ENCODE measurements around the gene TTC29. TPM values are rescaled to one million over a fixed set of nuclear protein-coding genes. Genes with fewer than 3 reads are reported as not detected.

TTC29 gene
- total RNA-seq, 1 donor, result under 0.01 TPM

DNA sequence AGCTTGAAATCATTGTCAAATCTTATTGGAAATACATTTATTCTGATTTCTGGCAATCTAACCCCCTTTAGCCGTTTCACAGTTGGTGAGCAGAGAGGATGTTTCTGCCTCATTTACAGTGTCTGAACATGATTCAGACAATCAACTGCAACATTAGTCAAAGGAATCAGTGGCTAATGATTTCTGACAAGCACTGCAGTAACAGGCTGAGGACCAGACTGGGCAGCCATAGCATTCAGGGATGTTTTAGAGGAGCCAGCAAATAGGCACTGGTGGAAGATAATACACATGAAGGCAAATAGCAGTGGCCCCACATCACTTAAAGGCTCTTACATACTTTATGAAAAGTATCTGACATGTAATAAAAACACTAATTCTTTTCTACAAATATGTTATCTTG is 102.8 kb downstream of the TTC29 start:
- H3K27me3 ChIP-seq (ENCODE audit: insufficient read depth, low read length), result no peaks in the 10 kb centered on the region
- H3K79me2 ChIP-seq (ENCODE audit: insufficient read depth, low read length), result no peaks in the 10 kb centered on the region
- no peak overlapping the region for H3K4me3 ChIP-seq (ENCODE audit: insufficient read depth, low read length)
- no peaks in the 10 kb centered on the region for H3K36me3 ChIP-seq (ENCODE audit: insufficient read depth, low read length)
- no peak overlapping the region for H3K4me2 ChIP-seq (ENCODE audit: insufficient read depth, low read length)
- DNase-seq (ENCODE audit: insufficient read length, low spot score, missing footprints), result no peak
- no peak overlapping the region for H2AFZ ChIP-seq (ENCODE audit: low read length)
- TF ChIP-seq, protein P1, sequence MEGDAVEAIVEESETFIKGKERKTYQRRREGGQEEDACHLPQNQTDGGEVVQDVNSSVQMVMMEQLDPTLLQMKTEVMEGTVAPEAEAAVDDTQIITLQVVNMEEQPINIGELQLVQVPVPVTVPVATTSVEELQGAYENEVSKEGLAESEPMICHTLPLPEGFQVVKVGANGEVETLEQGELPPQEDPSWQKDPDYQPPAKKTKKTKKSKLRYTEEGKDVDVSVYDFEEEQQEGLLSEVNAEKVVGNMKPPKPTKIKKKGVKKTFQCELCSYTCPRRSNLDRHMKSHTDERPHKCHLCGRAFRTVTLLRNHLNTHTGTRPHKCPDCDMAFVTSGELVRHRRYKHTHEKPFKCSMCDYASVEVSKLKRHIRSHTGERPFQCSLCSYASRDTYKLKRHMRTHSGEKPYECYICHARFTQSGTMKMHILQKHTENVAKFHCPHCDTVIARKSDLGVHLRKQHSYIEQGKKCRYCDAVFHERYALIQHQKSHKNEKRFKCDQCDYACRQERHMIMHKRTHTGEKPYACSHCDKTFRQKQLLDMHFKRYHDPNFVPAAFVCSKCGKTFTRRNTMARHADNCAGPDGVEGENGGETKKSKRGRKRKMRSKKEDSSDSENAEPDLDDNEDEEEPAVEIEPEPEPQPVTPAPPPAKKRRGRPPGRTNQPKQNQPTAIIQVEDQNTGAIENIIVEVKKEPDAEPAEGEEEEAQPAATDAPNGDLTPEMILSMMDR (IDR thresholded peaks at IDR 0.05; ENCODE audit: extremely low read depth, low read depth, low read length), result no peak
- H3K4me1 ChIP-seq (ENCODE audit: insufficient read depth, low read length), result no peaks in the 10 kb centered on the region
- no peaks in the 10 kb centered on the region for H4K20me1 ChIP-seq (ENCODE audit: insufficient read depth, low read length)
- H3K27ac ChIP-seq (ENCODE audit: low read depth, low read length), result no peak overlapping the region
- no peaks in the 10 kb centered on the region for H3K9me3 ChIP-seq (ENCODE audit: low read depth, low read length)

DNA sequence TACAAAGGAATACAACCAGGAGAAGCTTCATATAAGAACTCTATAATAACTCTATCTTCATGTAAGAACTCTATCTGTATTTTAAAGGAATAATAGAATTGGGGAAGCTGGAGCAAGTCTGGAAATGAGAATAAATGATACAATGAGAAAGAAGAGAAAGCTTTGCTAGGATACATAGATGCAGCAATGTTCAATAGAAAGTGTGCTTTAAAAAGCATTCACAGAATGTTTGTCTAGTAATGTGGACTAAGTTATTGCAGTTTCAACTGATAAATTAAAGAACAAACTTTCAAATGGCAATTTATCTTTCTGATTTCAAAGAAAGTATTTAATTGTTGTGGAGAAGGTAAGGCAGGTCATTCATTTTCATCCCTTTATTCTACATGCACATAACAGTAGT is 104.9 kb downstream of the TTC29 start:
- H3K4me3 ChIP-seq (ENCODE audit: insufficient read depth, low read length), result no peak overlapping the region
- no peaks in the 10 kb centered on the region for H3K36me3 ChIP-seq (ENCODE audit: insufficient read depth, low read length)
- no peak overlapping the region for H3K27ac ChIP-seq (ENCODE audit: low read depth, low read length)
- no peak for DNase-seq (ENCODE audit: insufficient read length, low spot score, missing footprints)
- H2AFZ ChIP-seq (ENCODE audit: low read length), result no peak overlapping the region
- H4K20me1 ChIP-seq (ENCODE audit: insufficient read depth, low read length), result no peaks in the 10 kb centered on the region
- TF ChIP-seq, protein P1 (IDR thresholded peaks at IDR 0.05; ENCODE audit: extremely low read depth, low read depth, low read length), result no peak
- no peaks in the 10 kb centered on the region for H3K9me3 ChIP-seq (ENCODE audit: low read depth, low read length)
- H3K4me2 ChIP-seq (ENCODE audit: insufficient read depth, low read length), result no peak overlapping the region
- no peaks in the 10 kb centered on the region for H3K4me1 ChIP-seq (ENCODE audit: insufficient read depth, low read length)
- H3K79me2 ChIP-seq (ENCODE audit: insufficient read depth, low read length), result no peaks in the 10 kb centered on the region
- H3K27me3 ChIP-seq (ENCODE audit: insufficient read depth, low read length), result no peaks in the 10 kb centered on the region

DNA sequence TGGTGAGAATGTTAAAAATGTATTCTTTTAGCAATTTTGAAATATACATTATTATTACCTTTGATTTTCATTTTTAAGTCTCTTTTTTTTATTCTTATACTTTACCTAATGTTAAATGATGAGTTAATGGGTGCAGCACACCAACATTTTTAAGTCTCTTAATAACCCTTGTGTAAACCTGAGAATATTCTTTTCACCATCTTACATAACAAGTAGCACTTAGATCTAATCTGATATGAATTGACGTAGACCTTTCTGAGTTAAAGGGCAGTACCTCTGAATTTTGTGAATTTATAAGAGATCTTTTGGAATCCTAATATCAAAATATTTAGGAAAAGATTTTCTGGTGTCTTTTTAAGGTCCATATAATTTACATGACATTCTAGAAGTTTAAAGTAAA is 110.6 kb downstream of the TTC29 start:
- TF ChIP-seq, protein P1 (IDR thresholded peaks at IDR 0.05; ENCODE audit: extremely low read depth, low read depth, low read length), result no peak
- Histone ChIP-seq H3K9me3 (ENCODE audit: low read depth, low read length) (no peaks in the 10 kb centered on the region), H4K20me1 (ENCODE audit: insufficient read depth, low read length) (no peaks in the 10 kb centered on the region)

DNA sequence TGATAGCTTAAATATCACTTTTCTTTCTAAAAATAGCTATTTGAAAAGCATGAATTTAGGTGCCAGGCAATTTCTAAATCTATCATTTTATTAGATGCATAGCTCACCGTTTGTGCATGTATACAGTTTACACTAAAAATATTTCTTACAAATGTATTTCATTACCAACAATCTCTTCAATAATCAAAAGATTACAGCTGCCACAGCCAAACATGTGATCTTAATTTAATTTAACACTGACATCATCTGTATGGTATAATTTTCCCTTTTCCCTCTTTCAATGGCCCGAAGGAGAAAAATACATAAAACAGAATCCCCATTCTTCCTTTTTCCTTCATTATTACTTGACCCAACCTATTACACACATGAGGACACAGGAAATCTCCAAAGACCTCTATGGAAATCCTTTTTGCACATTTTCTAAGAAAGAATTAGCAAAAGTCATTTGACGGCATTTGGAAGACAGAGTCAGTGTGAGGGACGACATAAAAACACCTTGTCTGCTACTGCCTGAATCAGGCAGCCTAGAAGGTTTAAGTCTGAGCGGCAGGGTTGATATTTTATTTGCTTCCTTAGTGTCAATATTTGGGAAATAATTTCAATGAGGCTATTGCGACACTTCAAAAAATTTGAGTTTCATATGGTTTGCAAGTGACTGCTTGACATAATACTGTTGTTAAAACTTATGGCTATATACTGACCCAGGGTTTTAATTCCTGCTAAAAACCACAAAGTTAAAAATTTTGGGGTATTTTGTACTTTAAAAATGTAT is 111.2 kb downstream of the TTC29 start:
- no peaks in the 10 kb centered on the region for H3K4me1 ChIP-seq (ENCODE audit: insufficient read depth, low read length)
- no peak overlapping the region for H3K4me2 ChIP-seq (ENCODE audit: insufficient read depth, low read length)
- no peaks in the 10 kb centered on the region for H3K79me2 ChIP-seq (ENCODE audit: insufficient read depth, low read length)
- H3K27ac ChIP-seq (ENCODE audit: low read depth, low read length), result no peak overlapping the region
- H3K9me3 ChIP-seq (ENCODE audit: low read depth, low read length), result no peaks in the 10 kb centered on the region
- DNase-seq (ENCODE audit: insufficient read length, low spot score, missing footprints), result no peak
- no peak overlapping the region for H2AFZ ChIP-seq (ENCODE audit: low read length)
- H3K4me3 ChIP-seq (ENCODE audit: insufficient read depth, low read length), result no peak overlapping the region
- H3K27me3 ChIP-seq (ENCODE audit: insufficient read depth, low read length), result no peaks in the 10 kb centered on the region
- no peaks in the 10 kb centered on the region for H4K20me1 ChIP-seq (ENCODE audit: insufficient read depth, low read length)
- H3K36me3 ChIP-seq (ENCODE audit: insufficient read depth, low read length), result no peaks in the 10 kb centered on the region
- TF ChIP-seq, protein P1 (IDR thresholded peaks at IDR 0.05; ENCODE audit: extremely low read depth, low read depth, low read length), result no peak

More for the DNA sequence above, 110.6 kb downstream of the TTC29 start:
- no peaks in the 10 kb centered on the region for H3K79me2 ChIP-seq (ENCODE audit: insufficient read depth, low read length)
- no peaks in the 10 kb centered on the region for H3K36me3 ChIP-seq (ENCODE audit: insufficient read depth, low read length)
- H3K4me3 ChIP-seq (ENCODE audit: insufficient read depth, low read length), result no peak overlapping the region
- DNase-seq (ENCODE audit: insufficient read length, low spot score, missing footprints), result no peak
- no peak overlapping the region for H3K4me2 ChIP-seq (ENCODE audit: insufficient read depth, low read length)
- H3K27ac ChIP-seq (ENCODE audit: low read depth, low read length), result no peak overlapping the region
- H3K27me3 ChIP-seq (ENCODE audit: insufficient read depth, low read length), result no peaks in the 10 kb centered on the region
- H3K4me1 ChIP-seq (ENCODE audit: insufficient read depth, low read length), result no peaks in the 10 kb centered on the region
- H2AFZ ChIP-seq (ENCODE audit: low read length), result no peak overlapping the region

Data from osteoblast (primary cell).